ENCODE results near the gene PCYOX1L.

Gene PCYOX1L

GRCh38 chr5:149333711-149334443 is 24.0 kb upstream of the PCYOX1L start:
- no peak for DNase-seq (ENCODE audit: low read depth)
- no peak for TF ChIP-seq CTCF (IDR thresholded peaks at IDR 0.05; ENCODE audit: insufficient read depth, low read depth, low read length, missing control alignments)
- H3K4me3 ChIP-seq (ENCODE audit: low read depth, low read length) = no peak overlapping the region

GRCh38 chr5:149337736-149338135 is 20.1 kb upstream of the PCYOX1L start:
- no peak overlapping the region for H3K4me3 ChIP-seq (ENCODE audit: low read depth, low read length)
- no peak for DNase-seq (ENCODE audit: low read depth)
- TF ChIP-seq CTCF (IDR thresholded peaks at IDR 0.05; ENCODE audit: insufficient read depth, low read depth, low read length, missing control alignments) = no peak

GRCh38 chr5:149338364-149338763 is 19.5 kb upstream of the PCYOX1L start:
- no peak overlapping the region for H3K4me3 ChIP-seq (ENCODE audit: low read depth, low read length)
- no peak for TF ChIP-seq CTCF (IDR thresholded peaks at IDR 0.05; ENCODE audit: insufficient read depth, low read depth, low read length, missing control alignments)
- no peak for DNase-seq (ENCODE audit: low read depth)

- no peak for DNase-seq (ENCODE audit: low read depth)
- H3K4me3 ChIP-seq (ENCODE audit: low read depth, low read length) = no peak overlapping the region
- no peak for TF ChIP-seq CTCF (IDR thresholded peaks at IDR 0.05; ENCODE audit: insufficient read depth, low read depth, low read length, missing control alignments)
Measured at GRCh38 chr5:149340920-149341319, 16.9 kb upstream of the PCYOX1L start.

- no peak for DNase-seq (ENCODE audit: low read depth)
- no peak overlapping the region for H3K4me3 ChIP-seq (ENCODE audit: low read depth, low read length)
- TF ChIP-seq CTCF (IDR thresholded peaks at IDR 0.05; ENCODE audit: insufficient read depth, low read depth, low read length, missing control alignments) = no peak
Measured at GRCh38 chr5:149341876-149342275, 16.0 kb upstream of the PCYOX1L start.

- H3K4me3 ChIP-seq (ENCODE audit: low read depth, low read length) = peak overlapping the region; percentile 100
- TF ChIP-seq CTCF (IDR thresholded peaks at IDR 0.05; ENCODE audit: insufficient read depth, low read depth, low read length, missing control alignments) = no peak
Measured at GRCh38 chr5:149344151-149344550, 13.7 kb upstream of the PCYOX1L start.

More at GRCh38 chr5:149344151-149344550, 13.7 kb upstream of the PCYOX1L start:
- no peak for DNase-seq (ENCODE audit: low read depth)

Data from GM12865 (cell line).